T-helper 22 cell (primary cell): ENCODE results near the gene SLC24A4.

Source experiments
- DNase-seq: peaks from one replicate; pipeline ENCODE4 v3.0.0-alpha.2; 2020; ENCODE audit warnings: low read depth

Gene SLC24A4

GRCh38 chr14:92437729-92438285 is 114.8 kb downstream of the SLC24A4 start:
- DNase-seq, result no peak

DNA sequence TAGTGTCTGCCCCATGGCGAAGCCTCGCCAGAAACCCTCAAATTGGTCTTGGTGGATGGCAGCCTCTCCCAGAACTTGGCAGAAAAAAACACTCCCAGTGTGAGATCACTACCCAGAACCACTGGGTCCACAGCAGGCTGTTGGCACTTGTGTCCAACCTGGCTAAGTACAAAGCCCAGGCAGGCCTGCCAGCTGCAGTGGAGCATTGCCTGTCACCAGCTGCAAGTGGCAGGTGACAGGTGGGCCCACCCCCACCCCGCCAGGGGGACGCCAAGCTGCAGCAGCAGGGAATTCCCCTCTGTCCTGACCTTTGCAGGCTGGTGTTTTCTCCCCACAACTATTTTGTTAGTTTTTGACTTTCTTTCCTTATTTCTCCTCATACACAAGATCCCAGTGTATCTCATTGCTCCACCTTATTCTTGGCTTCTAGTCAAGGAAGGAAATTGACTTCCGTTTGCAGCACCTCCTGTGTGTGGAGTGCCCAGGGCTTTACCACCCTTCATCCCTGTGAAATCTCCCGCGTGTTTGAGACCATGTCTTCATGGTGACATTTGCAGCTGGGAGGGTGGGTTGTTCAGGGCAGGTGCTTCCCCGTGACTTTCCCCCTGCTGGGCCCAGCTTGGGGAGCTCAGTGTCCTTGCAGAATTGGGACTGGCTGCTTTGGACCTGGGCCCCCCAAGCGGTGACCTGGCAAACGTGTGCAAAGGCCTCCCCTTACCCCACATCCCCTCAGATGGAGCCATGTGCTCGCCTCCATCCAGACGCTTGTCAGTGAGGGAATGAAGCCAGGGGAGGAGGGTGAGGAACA is 116.8 kb downstream of the SLC24A4 start:
- no peak for DNase-seq

DNA sequence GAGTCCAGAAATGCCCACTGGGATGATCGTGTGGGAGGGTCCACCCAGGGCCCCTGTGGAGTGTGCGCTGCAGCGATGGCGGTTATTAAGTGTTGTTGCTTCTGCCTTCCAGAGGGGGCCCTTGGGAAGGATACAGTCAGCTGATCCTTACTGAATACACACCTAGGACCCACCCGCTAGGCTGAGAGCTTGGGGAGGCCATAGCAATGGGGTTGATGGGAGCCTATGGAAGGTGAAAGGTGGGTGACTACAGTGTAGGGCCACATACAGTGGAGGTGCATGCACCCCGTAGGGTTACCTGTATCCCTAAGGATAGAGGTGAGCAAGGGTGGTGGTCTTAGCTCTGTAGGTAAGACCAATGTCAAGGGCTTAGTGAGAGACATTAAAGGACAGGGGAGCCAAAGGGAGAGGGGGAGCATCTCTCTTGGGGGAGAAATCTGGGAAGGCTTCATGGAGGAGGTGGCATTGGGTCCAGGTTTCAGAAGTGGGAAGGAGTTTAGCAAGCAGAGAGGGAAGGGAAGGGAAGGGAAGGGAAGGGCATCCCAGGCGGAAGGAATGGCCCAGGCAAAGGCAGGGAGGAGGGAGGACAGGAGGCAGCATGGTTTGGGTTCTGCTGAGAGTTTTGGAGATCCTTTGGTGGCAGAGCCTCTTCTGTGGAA is 117.5 kb downstream of the SLC24A4 start:
- DNase-seq, result no peak

DNA sequence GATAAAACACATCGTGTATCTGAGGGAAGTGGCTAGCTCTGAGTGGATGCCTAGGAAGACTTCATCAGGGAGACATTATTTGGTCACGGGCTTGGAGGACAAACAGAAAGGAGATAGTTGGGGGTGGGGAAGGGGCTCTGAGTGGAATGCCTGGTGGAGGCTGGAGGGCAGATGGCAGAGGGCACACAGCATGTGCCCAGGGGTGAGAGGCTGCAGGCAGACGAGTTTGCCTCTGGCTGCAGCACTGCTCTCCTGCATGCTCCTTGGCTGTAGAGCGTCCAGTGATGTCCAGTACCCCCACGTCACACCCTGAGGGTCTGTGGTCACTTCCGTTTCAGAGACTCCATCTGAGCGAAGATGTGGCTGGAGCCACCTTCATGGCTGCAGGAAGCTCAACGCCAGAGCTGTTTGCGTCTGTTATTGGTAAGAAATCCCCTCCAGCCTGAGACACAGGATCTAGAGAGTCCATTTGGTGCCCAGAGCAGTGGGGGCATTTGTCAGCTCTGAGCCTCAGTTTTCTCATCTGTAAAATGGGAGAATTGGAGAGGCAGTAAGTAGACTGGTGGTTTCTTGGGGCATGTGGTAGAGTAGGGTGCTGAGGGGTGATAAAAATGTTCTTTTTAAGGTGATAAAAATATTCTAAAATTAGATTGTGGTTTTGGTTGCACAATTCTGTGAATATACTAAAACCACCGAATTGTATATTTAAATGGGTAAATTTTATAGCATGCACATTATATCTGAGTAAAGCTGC is 119.0 kb downstream of the SLC24A4 start:
- no peak for DNase-seq

DNA sequence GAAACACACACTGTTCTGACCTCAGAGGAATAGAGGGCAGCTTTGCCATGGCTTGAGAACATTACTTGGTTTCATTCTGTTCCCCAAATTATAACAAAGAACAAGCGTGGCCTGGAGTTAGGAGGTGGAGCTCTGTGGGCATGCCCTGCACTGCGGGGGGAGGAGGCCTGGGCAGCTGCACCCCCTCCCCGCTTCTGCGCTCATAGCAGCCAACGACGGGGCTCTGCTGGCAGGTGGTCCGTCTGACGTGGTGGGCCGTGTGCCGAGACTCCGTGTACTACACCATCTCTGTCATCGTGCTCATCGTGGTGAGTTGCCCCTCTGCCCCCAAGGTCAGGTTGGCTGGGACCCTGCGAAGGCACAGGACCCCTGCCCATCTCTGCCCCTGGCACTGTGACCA is 120.2 kb downstream of the SLC24A4 start:
- no peak for DNase-seq

- DNase-seq, result no peak
Observed at GRCh38 chr14:92443741-92444140, 120.8 kb downstream of the SLC24A4 start.

DNA sequence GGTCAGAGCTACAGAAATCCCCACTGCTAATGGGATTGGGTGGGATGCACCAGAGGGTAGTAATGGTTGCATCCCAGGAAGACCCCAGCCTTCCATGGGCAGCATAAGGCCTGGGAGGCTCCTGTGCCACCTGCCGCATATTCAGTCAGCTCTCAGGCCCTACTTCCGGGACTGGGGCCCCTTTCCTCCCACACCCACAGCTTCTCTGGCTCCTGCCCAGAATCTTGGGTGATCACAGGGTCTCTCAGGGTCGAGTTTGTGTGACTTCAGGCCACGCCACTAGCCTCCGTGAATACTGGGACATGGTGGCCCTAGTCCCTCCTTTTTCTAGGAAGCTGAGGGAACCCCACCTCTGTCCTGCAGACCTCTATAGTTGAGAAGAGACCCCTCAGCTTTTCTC is 123.8 kb downstream of the SLC24A4 start:
- no peak for DNase-seq

DNA sequence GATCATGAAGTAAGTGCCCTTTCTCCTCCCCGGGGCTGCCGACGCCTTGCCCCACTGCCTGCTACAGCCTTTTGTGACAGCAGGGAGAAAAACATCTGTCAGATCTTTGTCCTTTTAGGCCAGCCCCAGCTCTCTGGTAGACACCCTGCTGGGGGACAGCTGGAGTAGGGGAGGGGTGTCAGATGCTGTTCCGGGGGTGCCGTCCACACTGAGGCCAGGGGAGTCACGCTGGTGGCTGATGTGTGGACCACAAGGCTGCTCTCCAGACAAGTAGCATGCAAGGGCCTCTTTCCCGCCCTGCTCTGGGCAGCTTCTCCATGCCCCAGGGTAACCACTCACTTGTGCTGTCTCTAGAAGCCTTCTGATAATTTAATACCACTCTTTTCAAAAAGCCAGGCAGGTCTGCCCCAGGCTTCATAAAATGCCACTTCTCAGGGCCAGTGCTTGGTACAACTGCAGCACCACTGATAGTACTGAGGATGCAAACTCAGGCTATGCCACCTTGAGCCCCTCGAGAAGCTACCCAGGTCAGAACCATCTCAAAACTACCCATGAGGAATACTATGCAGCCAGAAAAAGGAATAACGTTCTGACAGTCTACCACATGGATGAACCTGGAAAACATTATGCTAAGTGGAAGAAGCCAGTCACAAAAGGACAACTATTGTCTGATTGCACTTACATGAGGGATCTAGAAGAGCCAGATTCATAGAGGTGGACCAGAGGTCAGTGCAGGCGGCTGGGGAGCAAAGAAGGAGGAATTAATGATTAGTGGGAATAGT is 124.6 kb downstream of the SLC24A4 start:
- DNase-seq, result no peak

GRCh38 chr14:92448786-92449185 is 125.8 kb downstream of the SLC24A4 start:
- DNase-seq, result no peak

DNA sequence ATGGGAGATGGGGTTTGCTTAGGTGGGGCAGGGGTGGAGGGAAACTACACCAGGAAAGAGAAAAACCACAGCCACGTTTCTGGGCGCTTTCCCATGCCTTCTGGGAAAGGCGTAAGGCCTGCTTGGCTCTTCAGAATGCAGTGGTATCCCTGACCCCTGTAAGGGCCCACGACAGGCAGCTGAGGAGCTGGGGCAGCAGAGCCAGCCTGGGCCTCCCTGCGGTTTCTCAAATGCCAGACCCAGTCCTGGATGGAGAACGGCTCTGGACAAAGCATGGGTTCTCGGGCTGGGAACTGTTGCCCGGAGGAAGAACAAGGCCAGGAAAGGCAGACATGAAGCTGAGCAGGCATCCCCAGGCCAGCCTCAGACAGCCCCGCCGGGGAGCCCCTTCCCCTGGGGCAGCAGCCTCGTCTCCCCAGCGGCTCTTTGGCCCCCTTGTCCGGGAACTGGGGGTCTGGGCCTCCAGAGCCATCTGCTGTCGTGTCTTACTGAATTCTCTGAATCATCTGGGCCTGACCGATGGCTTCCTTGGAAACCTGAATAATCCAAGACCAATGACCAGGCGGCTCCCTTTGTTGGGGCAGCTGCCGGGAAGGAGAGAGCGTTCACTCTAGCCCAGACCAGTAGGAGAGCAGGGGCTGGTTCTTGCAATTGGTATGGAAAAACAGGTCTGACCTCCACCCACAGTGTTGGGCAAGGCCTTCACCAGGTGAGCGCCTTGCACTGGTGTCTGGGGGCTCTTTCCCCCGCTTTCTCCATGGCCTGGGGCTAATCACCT is 126.6 kb downstream of the SLC24A4 start:
- no peak for DNase-seq

DNA sequence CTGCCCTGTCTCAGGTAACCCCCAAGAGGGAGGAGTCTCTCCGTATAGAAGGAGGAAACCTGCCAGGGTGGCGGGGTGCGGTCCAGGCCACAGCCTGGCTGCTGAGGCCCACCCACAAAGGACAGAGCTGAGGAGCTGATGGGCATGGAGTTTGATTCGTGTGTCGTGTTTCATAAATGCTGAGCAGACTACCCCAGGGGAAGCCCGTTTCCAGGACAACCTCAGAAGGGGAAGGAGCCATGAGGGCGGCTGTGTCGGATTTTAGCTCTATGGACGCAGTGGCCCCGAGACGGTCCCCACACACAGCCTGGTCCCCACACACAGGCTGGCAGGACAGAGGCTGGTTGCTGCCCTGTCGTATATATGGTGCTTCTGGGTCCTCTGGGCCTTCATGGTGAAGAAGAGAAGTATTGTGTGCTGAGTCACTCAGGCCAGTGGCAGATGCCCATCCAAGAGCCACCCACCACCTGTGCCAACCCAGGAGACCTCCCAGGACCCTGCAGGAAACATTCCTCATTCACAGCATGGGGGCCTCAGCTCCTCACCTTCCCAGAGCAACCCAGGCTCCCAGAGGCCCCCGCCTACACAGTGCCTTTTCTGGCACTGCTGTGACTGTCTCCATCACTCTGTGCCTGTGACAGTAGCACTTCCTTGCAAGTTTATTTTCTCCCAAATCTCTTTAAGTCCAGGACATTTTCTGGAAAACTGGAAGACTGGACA is 127.5 kb downstream of the SLC24A4 start:
- DNase-seq, result no peak

DNA sequence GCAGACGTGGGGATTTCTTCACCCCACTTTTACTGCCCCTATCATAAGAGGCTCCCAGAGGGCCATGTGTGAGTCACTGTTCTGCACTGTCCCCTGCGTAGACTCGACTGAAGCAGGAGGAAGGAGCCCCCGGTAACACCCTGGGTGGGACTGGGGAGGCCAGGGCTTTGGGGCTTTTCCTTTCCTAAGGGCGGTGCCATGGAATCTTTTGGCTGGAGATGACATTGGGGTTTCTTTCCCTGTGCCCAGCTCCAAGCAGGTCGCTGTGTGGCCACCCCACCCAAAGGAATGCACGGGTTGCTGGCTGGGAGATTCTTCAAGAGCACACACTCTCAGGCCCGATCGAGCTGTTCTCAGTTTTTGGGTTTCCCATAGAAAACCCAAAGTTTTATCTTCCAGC is 128.3 kb downstream of the SLC24A4 start:
- no peak for DNase-seq

GRCh38 chr14:92451755-92452154 is 128.8 kb downstream of the SLC24A4 start:
- no peak for DNase-seq

DNA sequence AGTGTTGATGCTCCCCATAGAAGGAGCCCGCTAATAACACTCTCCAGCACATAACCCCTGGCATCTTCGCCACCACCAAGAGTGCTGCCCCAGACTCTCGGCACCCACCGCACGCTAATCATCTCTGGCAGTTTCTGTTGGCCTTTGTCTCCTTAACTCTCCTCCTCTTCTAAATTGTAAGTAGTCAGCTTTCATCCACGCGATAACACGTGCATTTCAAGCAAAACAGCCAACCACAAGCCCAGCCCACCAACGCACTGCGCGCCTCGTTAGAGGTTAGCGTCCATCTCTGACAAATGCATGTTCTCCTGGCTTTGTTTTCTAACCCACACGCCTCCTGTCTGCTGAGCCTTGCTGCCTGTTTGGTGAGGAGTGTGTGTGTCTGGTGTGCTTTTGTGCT is 129.5 kb downstream of the SLC24A4 start:
- no peak for DNase-seq

GRCh38 chr14:92453691-92454090 is 130.7 kb downstream of the SLC24A4 start:
- no peak for DNase-seq

- DNase-seq, result no peak
Observed at GRCh38 chr14:92455231-92455630, 132.3 kb downstream of the SLC24A4 start.

DNA sequence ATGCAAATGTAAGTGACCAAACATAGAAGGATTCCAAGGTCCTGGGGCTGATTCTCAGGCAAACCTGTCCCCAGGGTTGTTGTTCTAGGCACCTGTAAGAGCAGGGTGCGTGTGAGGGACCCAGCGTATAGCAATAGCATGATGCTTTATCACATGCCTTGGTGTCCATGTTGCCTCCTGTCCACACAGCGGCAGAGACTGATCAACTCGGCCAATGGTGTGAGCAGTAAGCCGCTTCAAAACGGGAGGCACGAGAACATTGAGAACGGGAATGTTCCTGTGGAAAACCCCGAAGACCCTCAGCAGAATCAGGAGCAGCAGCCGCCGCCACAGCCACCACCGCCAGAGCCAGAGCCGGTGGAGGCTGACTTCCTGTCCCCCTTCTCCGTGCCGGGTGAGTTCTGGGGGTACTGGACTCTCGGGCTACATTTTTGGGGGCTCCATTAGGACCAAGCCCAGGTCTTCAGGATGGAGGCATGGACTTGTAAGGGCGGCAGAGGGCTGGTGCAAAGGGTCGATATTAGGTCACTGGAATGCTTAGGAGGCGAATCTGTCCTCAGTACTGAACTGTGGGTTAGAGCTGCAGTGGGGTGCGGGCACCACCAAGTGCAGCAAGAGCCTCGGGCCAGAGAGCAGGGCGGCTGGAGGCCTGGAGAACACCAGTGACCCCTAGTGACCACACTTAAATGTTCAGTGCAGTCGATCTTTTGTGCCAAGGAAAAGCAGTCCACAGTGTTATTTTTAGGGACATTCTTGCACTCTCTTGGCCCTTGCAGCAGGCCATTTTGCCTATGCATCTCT is 133.4 kb downstream of the SLC24A4 start:
- DNase-seq, result no peak

DNA sequence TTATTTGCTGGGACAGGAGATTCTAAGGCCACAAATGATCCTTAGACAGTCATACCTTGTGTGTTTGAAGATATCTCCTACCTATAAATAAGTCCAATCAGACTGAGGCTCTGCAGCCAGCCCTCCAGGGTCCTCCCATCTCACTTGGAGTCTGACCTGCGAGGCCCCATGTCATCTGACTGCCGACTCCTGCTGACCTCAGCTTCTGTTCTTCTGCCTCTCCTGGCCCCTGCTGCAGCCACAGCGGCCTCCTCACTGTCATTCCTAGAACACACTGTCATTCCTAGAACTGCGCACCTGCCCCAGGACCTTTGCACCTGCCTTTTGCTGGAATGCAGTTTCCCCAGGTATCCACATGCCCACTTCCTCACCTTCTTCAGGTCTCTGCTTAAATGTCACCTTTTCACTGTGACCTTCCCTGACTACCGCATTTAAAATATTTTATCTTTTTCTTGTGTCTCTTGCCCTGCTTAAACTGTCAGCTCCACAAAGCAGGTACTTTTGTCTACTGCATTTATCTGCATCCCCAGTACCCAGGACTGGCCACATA is 134.1 kb downstream of the SLC24A4 start:
- DNase-seq, result no peak
